Calu3 (cell line): ENCODE results near the gene ABCA13. TPM values are rescaled to one million over a fixed set of nuclear protein-coding genes. Genes with fewer than 3 reads are reported as not detected.

Experiments used
- BruUV-seq: library from RNA; stranded (reverse); fragments of 400-500 nt; replicated peaks from 2 replicates; lab custom pipeline; 2021; lab: Mats Ljungman, UMichigan
- CTCF ChIA-PET: fragments of 300-600 bp; sonication (Branson Sonifier 250); formaldehyde crosslinking; loops from one replicate; lab custom pipeline; 2022; ENCODE audit warnings: antibody characterized with exemption; lab: Charles Lee
- DNase-seq: peaks from one replicate; pipeline ENCODE4 v3.0.0; 2022
- H3K27ac Mint-ChIP-seq: one replicate; pipeline ENCODE4 v1.8.0; 2022; ENCODE audit warnings: mixed read lengths; ENCODE audit not compliant: unreplicated experiment
- H3K27me3 Mint-ChIP-seq: one replicate; pipeline ENCODE4 v1.8.0; 2022; ENCODE audit warnings: mixed read lengths; ENCODE audit not compliant: unreplicated experiment
- H3K36me3 Mint-ChIP-seq: one replicate; pipeline ENCODE4 v1.8.0; 2022; ENCODE audit warnings: mild to moderate bottlenecking, moderate library complexity, mixed read lengths; ENCODE audit not compliant: insufficient read depth, unreplicated experiment
- H3K4me1 Mint-ChIP-seq: one replicate; pipeline ENCODE4 v1.8.0; 2022; ENCODE audit warnings: mild to moderate bottlenecking, low read depth, mixed read lengths; ENCODE audit not compliant: unreplicated experiment
- H3K4me3 Mint-ChIP-seq: one replicate; pipeline ENCODE4 v1.8.0; 2022; ENCODE audit warnings: mild to moderate bottlenecking, low read depth, moderate library complexity, mixed read lengths; ENCODE audit not compliant: unreplicated experiment
- H3K9me3 Mint-ChIP-seq: one replicate; pipeline ENCODE4 v1.8.0; 2022; ENCODE audit warnings: low read depth, mixed read lengths; ENCODE audit not compliant: unreplicated experiment
- CTCF ChIP-seq: fragments of 200-600 bp; IDR thresholded peaks from one replicate; pipeline ENCODE4 v1.8.0; 2022; ENCODE audit warnings: antibody characterized with exemption; ENCODE audit not compliant: unreplicated experiment
- intact Hi-C: fragments of 100-400 bp; cut with micrococcal nuclease; formaldehyde crosslinking; loops from one replicate; pipeline ENCODE4 v1.10.0; 2022; ENCODE audit not compliant: unreplicated experiment
- total RNA-seq: library from RNA; stranded (reverse); gene quantifications from 2 replicates; pipeline ENCODE4 v1.2.3, GENCODE V29; 2022

ABCA13 gene
- total RNA-seq, 1 experiment from 2014 or later: 12.1 TPM

GRCh38 chr7:48154792-48155413 lies 16.4 kb upstream of the ABCA13 start:
- H3K27me3 Mint-ChIP-seq: peaks cover 8% of the 10 kb centered on the region
- no peaks in the 10 kb centered on the region for H3K4me1 Mint-ChIP-seq
- peak; percentile 88 for TF ChIP-seq CTCF
- H3K36me3 Mint-ChIP-seq: no peaks in the 10 kb centered on the region
- intact Hi-C loops: loop anchor here (1.0 to 5.0 kb wide), 5 partner anchors 15 to 308 kb away; no protein-coding TSS in a partner anchor
- H3K9me3 Mint-ChIP-seq: peaks cover 5% of the 10 kb centered on the region
- CTCF ChIA-PET: interaction anchor here (0.6 to 2.6 kb wide), 13 partner anchors 13 to 443 kb away, joined by 3 to 31 read pairs (median 4); no protein-coding TSS in a partner anchor
- no TSS peak for BruUV-seq
- H3K27ac Mint-ChIP-seq: peak overlapping the region; percentile 13
- DNase-seq: peak; percentile 79
- H3K4me3 Mint-ChIP-seq: no peak overlapping the region

- intact Hi-C loops: no loop called here
- Mint-ChIP-seq H3K4me3 (no peak overlapping the region), H3K36me3 (no peaks in the 10 kb centered on the region), H3K4me1 (peaks cover 12% of the 10 kb centered on the region), H3K9me3 (peaks cover 9% of the 10 kb centered on the region), H3K27me3 (peaks cover 8% of the 10 kb centered on the region), H3K27ac (no peak overlapping the region)
- CTCF ChIA-PET: interaction anchor here (0.8 to 1.0 kb wide), 2 partner anchors 13 to 42 kb away, joined by 3 read pairs; no protein-coding TSS in a partner anchor
- no peak for TF ChIP-seq CTCF
- BruUV-seq: no TSS peak
- DNase-seq: no peak
These were observed 12.9 kb upstream of the ABCA13 start for GRCh38 chr7:48158404-48158803.

GRCh38 chr7:48161407-48162125 lies 9.7 kb upstream of the ABCA13 start:
- no peak for TF ChIP-seq CTCF
- BruUV-seq: no TSS peak
- H3K36me3 Mint-ChIP-seq: no peaks in the 10 kb centered on the region
- no peak overlapping the region for H3K4me3 Mint-ChIP-seq
- peaks cover 12% of the 10 kb centered on the region for H3K4me1 Mint-ChIP-seq
- H3K27ac Mint-ChIP-seq: no peak overlapping the region
- peaks cover 11% of the 10 kb centered on the region for H3K9me3 Mint-ChIP-seq
- CTCF ChIA-PET: interaction anchor here (0.8 to 1.1 kb wide), 3 partner anchors 21 to 556 kb away, joined by 3 to 5 read pairs (median 3); no protein-coding TSS in a partner anchor
- DNase-seq: no peak
- intact Hi-C loops: no loop called here
- H3K27me3 Mint-ChIP-seq: no peaks in the 10 kb centered on the region

GRCh38 chr7:48165157-48165556 lies 6.1 kb upstream of the ABCA13 start:
- Mint-ChIP-seq H3K4me1 (peaks cover 12% of the 10 kb centered on the region), H3K27ac (no peak overlapping the region), H3K4me3 (no peak overlapping the region), H3K9me3 (peaks cover 11% of the 10 kb centered on the region), H3K36me3 (no peaks in the 10 kb centered on the region), H3K27me3 (no peaks in the 10 kb centered on the region)
- DNase-seq: no peak
- BruUV-seq: no TSS peak
- CTCF ChIA-PET: no interaction called here
- intact Hi-C loops: no loop called here
- TF ChIP-seq CTCF: no peak
